ENCODE results near the gene LBH.

DNA sequence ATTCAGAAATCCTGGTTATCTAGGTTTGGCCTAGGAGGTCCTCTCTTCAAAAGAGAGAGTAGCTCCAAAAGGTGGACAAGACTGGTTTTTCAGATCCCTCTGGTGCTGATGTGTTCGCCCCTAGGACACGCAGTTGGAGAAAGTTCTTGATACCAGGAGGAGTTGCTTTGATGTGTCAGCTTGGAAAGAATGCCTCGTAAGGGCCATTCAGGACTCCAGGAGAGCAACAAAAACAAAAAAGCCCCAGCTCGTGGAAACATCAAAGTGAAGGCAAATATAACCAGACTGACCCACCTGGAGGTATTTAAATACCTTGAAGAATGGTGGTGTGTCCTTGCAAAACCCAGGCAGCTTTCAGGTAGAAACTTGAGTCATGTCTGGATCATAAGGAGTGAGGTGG, 12.5 kb upstream of the LBH start:
- TF ChIP-seq, protein P1, sequence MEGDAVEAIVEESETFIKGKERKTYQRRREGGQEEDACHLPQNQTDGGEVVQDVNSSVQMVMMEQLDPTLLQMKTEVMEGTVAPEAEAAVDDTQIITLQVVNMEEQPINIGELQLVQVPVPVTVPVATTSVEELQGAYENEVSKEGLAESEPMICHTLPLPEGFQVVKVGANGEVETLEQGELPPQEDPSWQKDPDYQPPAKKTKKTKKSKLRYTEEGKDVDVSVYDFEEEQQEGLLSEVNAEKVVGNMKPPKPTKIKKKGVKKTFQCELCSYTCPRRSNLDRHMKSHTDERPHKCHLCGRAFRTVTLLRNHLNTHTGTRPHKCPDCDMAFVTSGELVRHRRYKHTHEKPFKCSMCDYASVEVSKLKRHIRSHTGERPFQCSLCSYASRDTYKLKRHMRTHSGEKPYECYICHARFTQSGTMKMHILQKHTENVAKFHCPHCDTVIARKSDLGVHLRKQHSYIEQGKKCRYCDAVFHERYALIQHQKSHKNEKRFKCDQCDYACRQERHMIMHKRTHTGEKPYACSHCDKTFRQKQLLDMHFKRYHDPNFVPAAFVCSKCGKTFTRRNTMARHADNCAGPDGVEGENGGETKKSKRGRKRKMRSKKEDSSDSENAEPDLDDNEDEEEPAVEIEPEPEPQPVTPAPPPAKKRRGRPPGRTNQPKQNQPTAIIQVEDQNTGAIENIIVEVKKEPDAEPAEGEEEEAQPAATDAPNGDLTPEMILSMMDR (optimal IDR thresholded peaks at IDR 0.05 in 1 of 3, IDR thresholded peaks at IDR 0.05 in 1 of 3, conservative IDR thresholded peaks at IDR 0.05 in 1 of 3; ENCODE audit: extremely low read depth in 1 of 3, insufficient read depth in 2 of 3, low read length in 3 of 3): no peak
- TF ChIP-seq EZH2 (IDR thresholded peaks at IDR 0.05; ENCODE audit: low read length): no peak
